Endometrial microvascular endothelial cells (primary cell): ENCODE results near the gene ADAT3. TPM values are rescaled to one million over a fixed set of nuclear protein-coding genes. Genes with fewer than 3 reads are reported as not detected.

Experiments used
- total RNA-seq: library from RNA; depleted of rRNA; stranded (reverse); fragments of >200 nt; gene quantifications from one replicate; pipeline ENCODE4 v1.2.3, GENCODE V29; 2015; ENCODE audit errors: inconsistent ontology term

ADAT3 gene
- total RNA-seq, 1 donor from 2014 or later = 15.5 TPM

Other genes starting within 250 kb of the ADAT3 start
- not detected for gene ONECUT3, start 151.9 kb upstream of the ADAT3 start, total RNA-seq
- gene ATP8B3, start 93.1 kb upstream of the ADAT3 start, total RNA-seq = 2.0 TPM
- gene REXO1, start 56.9 kb upstream of the ADAT3 start, total RNA-seq = 15.7 TPM
- 12.9 TPM for gene KLF16, start 41.8 kb upstream of the ADAT3 start, total RNA-seq
- gene ABHD17A, start 19.9 kb upstream of the ADAT3 start, total RNA-seq = 149 TPM
- 83.0 TPM for gene SCAMP4, start within 50 bp of the ADAT3 start, total RNA-seq
- gene CSNK1G2, start 35.8 kb downstream of the ADAT3 start, total RNA-seq = 63.7 TPM
- gene BTBD2, start 110.3 kb downstream of the ADAT3 start, total RNA-seq = 88.5 TPM
- 111 TPM for gene MKNK2, start 145.8 kb downstream of the ADAT3 start, total RNA-seq
- gene MOB3A, start 190.9 kb downstream of the ADAT3 start, total RNA-seq = 66.6 TPM
- not detected for gene IZUMO4, start 191.5 kb downstream of the ADAT3 start, total RNA-seq
- gene AP3D1, start 246.2 kb downstream of the ADAT3 start, total RNA-seq = 103 TPM